ENCODE measurements around the gene TARS1. TPM values are rescaled to one million over a fixed set of nuclear protein-coding genes. Genes with fewer than 3 reads are reported as not detected.
"Not testable (repeated sequence)": the region's sequence is repeated elsewhere in the genome, so short reads cannot be mapped to it uniquely, and the experiment has no call there.

The TARS1 gene
- total RNA-seq, 2 donors from 2014 or later = 45.8 to 66.6 TPM

- DNase-seq (ENCODE audit: low spot score) = no peak
- peaks cover 0 to 3% of the 10 kb centered on the region in 2 donors for H3K4me1 ChIP-seq
- no peak overlapping the region for H3K4me3 ChIP-seq
- H3K27ac ChIP-seq = no peak overlapping the region
- no peaks in the 10 kb centered on the region for H3K36me3 ChIP-seq
- no peaks in the 10 kb centered on the region for H3K27me3 ChIP-seq
- peaks cover 0 to 5% of the 10 kb centered on the region in 2 donors for H3K9me3 ChIP-seq
- TF ChIP-seq CTCF (IDR thresholded peaks at IDR 0.05) = no peak
Observed at GRCh38 chr5:33433303-33434240, 7.2 kb upstream of the TARS1 start.

GRCh38 chr5:33435893-33436490, 4.8 kb upstream of the TARS1 start:
- H3K4me3 ChIP-seq = not testable (repeated sequence)

GRCh38 chr5:33438996-33439395, 1.8 kb upstream of the TARS1 start:
- Histone ChIP-seq H3K36me3 (no peaks in the 10 kb centered on the region), H3K9me3 (no peaks in the 10 kb centered on the region), H3K27ac (no peak overlapping the region), H3K4me1 (peaks cover 0 to 31% of the 10 kb centered on the region in 2 donors), H3K27me3 (no peaks in the 10 kb centered on the region), H3K4me3 (no peak overlapping the region)
- DNase-seq (ENCODE audit: low spot score) = no peak
- no peak for TF ChIP-seq CTCF (IDR thresholded peaks at IDR 0.05)

More at GRCh38 chr5:33435893-33436490, 4.8 kb upstream of the TARS1 start:
- DNase-seq (ENCODE audit: low spot score) = peak; percentile 75
- H3K36me3 ChIP-seq, H3K27ac ChIP-seq, H3K9me3 ChIP-seq, H3K27me3 ChIP-seq: not testable (repeated sequence)
- peak; percentile 53 to 78 for TF ChIP-seq CTCF (IDR thresholded peaks at IDR 0.05)
- peaks cover 0 to 13% of the 10 kb centered on the region in 2 donors for H3K4me1 ChIP-seq

GRCh38 chr5:33439905-33440481, 772 bp upstream of the TARS1 start:
- peaks cover 0 to 32% of the 10 kb centered on the region in 2 donors for H3K4me1 ChIP-seq
- no peak for DNase-seq (ENCODE audit: low spot score)
- H3K27me3 ChIP-seq = no peaks in the 10 kb centered on the region
- H3K9me3 ChIP-seq = no peaks in the 10 kb centered on the region
- H3K36me3 ChIP-seq = no peaks in the 10 kb centered on the region
- peak overlapping the region; percentile 90 to 93 for H3K27ac ChIP-seq
- TF ChIP-seq CTCF (IDR thresholded peaks at IDR 0.05) = no peak
- peak overlapping the region; percentile 64 to 74 for H3K4me3 ChIP-seq

GRCh38 chr5:33441241-33442177, 744 bp downstream of the TARS1 start:
- Histone ChIP-seq H3K4me3 (peak overlapping the region; percentile 64 to 74), H3K27ac (peak overlapping the region; percentile 90 to 93), H3K9me3 (no peaks in the 10 kb centered on the region), H3K4me1 (peaks cover 0 to 42% of the 10 kb centered on the region in 2 donors), H3K36me3 (peaks cover 8% of the 10 kb centered on the region), H3K27me3 (no peaks in the 10 kb centered on the region)
- TF ChIP-seq CTCF (IDR thresholded peaks at IDR 0.05) = no peak
- DNase-seq (ENCODE audit: low spot score) = no peak

Measured in right atrium auricular region (tissue), 2 donors.